Stimulated activated CD4-positive, alpha-beta T cell treated with anti-CD3 and anti-CD28 coated beads, Interleukin-12 subunit alpha, Interleukin-12 subunit beta, amount 100 ng/mL, for 24 hours (primary cell): ENCODE measurements around the gene ABCA1.

Experiments
- DNase-seq, 2 experiments: peaks; one replicate each; pipeline ENCODE4 v3.0.0-alpha.2; 2020; ENCODE audit warnings: low read depth in 2 of 2

Gene ABCA1

GRCh38 chr9:104800068-104800785 lies 127.7 kb downstream of the ABCA1 start:
- DNase-seq, result no peak

GRCh38 chr9:104798209-104798995 lies 129.6 kb downstream of the ABCA1 start:
- no peak for DNase-seq

- no peak for DNase-seq
These were observed 132.1 kb downstream of the ABCA1 start for GRCh38 chr9:104795857-104796256.

- no peak for DNase-seq
These were observed 132.9 kb downstream of the ABCA1 start for GRCh38 chr9:104795082-104795481.

GRCh38 chr9:104794070-104794469 lies 133.9 kb downstream of the ABCA1 start:
- DNase-seq, result no peak

- no peak for DNase-seq
These were observed 139.7 kb downstream of the ABCA1 start for GRCh38 chr9:104788251-104788650.

- DNase-seq, result no peak
These were observed 140.5 kb downstream of the ABCA1 start for GRCh38 chr9:104787306-104788015.

- no peak for DNase-seq
These were observed 141.7 kb downstream of the ABCA1 start for GRCh38 chr9:104786293-104786692.

GRCh38 chr9:104784098-104784497 lies 143.9 kb downstream of the ABCA1 start:
- DNase-seq, result no peak

- DNase-seq, result no peak
These were observed 144.4 kb downstream of the ABCA1 start for GRCh38 chr9:104783588-104783987.

- DNase-seq, result no peak
These were observed 147.1 kb downstream of the ABCA1 start for GRCh38 chr9:104780796-104781395.

- DNase-seq, result no peak
These were observed 147.9 kb downstream of the ABCA1 start for GRCh38 chr9:104779946-104780535.

GRCh38 chr9:104779334-104779733 lies 148.6 kb downstream of the ABCA1 start:
- no peak for DNase-seq

- no peak for DNase-seq
These were observed 149.2 kb downstream of the ABCA1 start for GRCh38 chr9:104778802-104779201.

GRCh38 chr9:104776797-104777196 lies 151.2 kb downstream of the ABCA1 start:
- no peak for DNase-seq

GRCh38 chr9:104775976-104776375 lies 152.0 kb downstream of the ABCA1 start:
- DNase-seq, result no peak

- no peak for DNase-seq
These were observed 152.4 kb downstream of the ABCA1 start for GRCh38 chr9:104775574-104775936.

GRCh38 chr9:104774831-104775573 lies 153.0 kb downstream of the ABCA1 start:
- DNase-seq, result no peak

GRCh38 chr9:104774132-104774531 lies 153.8 kb downstream of the ABCA1 start:
- DNase-seq, result no peak

- no peak for DNase-seq
These were observed 155.0 kb downstream of the ABCA1 start for GRCh38 chr9:104772714-104773510.
